A549 (cell line): ENCODE data around the gene CTNND2.

Experiments used
- BHLHE40 ChIP-seq: IDR thresholded peaks from 2 replicates; pipeline ENCODE4 v1.6.1; 2012; ENCODE audit warnings: low read depth, low read length, inconsistent platforms
- CEBPB ChIP-seq, 2 experiments: fragments of >200 bp in 1 of 2; sonication (Bioruptor Twin) in 1 of 2; formaldehyde crosslinking in 1 of 2; IDR thresholded peaks; 2 replicates each; pipeline ENCODE4 v1.6.1; 2012 to 2016
- CTCF ChIP-seq: fragments of >200 bp; sonication (Bioruptor Twin); formaldehyde crosslinking; IDR thresholded peaks from 3 replicates; pipeline ENCODE4 v1.5.1; 2016
- JUN ChIP-seq, 2 experiments: fragments of >200 bp; sonication (Bioruptor Twin); formaldehyde crosslinking; IDR thresholded peaks; 2 replicates in 1 of 2; 3 replicates in 1 of 2; pipeline ENCODE4 v1.6.1; 2016 to 2017
- NR3C1 ChIP-seq: fragments of >200 bp; sonication (Bioruptor Twin); formaldehyde crosslinking; IDR thresholded peaks from 3 replicates; pipeline ENCODE4 v1.6.1; 2017
- POLR2A ChIP-seq: IDR thresholded peaks from 2 replicates; pipeline ENCODE4 v1.6.1; 2012; ENCODE audit warnings: mild to moderate bottlenecking, low read length
- RARB ChIP-seq: fragments of 250-450 bp; sonication (Bioruptor Pico); IDR thresholded peaks from 2 replicates; pipeline ENCODE4 v1.8.0; 2021; ENCODE audit warnings: mild to moderate bottlenecking, moderate library complexity
- REST ChIP-seq: fragments of 200-600 bp; sonication (generic); IDR thresholded peaks from 2 replicates; pipeline ENCODE4 v1.6.1; 2016; ENCODE audit warnings: antibody characterized with exemption, mild to moderate bottlenecking, moderate library complexity
- SMC3 ChIP-seq: fragments of >200 bp; sonication (Bioruptor Twin); formaldehyde crosslinking; IDR thresholded peaks from 3 replicates; pipeline ENCODE4 v1.6.1; 2018; ENCODE audit warnings: inconsistent platforms
- USF2 ChIP-seq: fragments of 450-650 bp; IDR thresholded peaks from 2 replicates; pipeline ENCODE4 v1.6.1; 2014; ENCODE audit warnings: antibody characterized with exemption

GRCh38 chr5:11803436-11803835 is 100.8 kb downstream of the CTNND2 start:
- TF ChIP-seq BHLHE40 (no peak), USF2 (no peak), CTCF (no peak), RARB (no peak), NR3C1 (no peak), CEBPB (IDR thresholded peaks at IDR 0.05) (no peak), SMC3 (no peak), POLR2A (no peak), REST (no peak), JUN (IDR thresholded peaks at IDR 0.05) (no peak)
